Panc1 (cell line): ENCODE data around the gene DDX4. TPM values are rescaled to one million over a fixed set of nuclear protein-coding genes. Genes with fewer than 3 reads are reported as not detected.

Source experiments
- ATAC-seq: fragments of 200-7000 bp; cut with Tn5 transposase; 2 replicates; pipeline ENCODE4 v1.9.1; 2020; ENCODE audit warnings: mild to moderate bottlenecking, moderate library complexity
- BruUV-seq: library from RNA; stranded (reverse); fragments of 400-500 nt; replicated peaks from 2 replicates; lab custom pipeline; 2021; lab: Mats Ljungman, UMichigan
- CTCF ChIA-PET: fragments of 300-600 bp; sonication (Branson Sonifier 250); formaldehyde crosslinking; loops from one replicate; lab custom pipeline; 2022; ENCODE audit warnings: antibody characterized with exemption; lab: Charles Lee
- POLR2A ChIA-PET: fragments of 300-600 bp; sonication (Branson Sonifier 250); formaldehyde crosslinking; loops from one replicate; lab custom pipeline; 2022; ENCODE audit warnings: antibody characterized with exemption; lab: Charles Lee
- DNase-seq: peaks from one replicate; pipeline ENCODE4 v3.0.0-alpha.2; 2010; ENCODE audit warnings: low read depth, low spot score
- H3K27ac ChIP-seq: 2 replicates; pipeline ENCODE4 v1.5.1; 2011; ENCODE audit warnings: mild to moderate bottlenecking, low read length, inconsistent platforms
- H3K27me3 ChIP-seq: fragments of 200-500 bp; sonication (Bioruptor generic); 2 replicates; pipeline ENCODE4 v1.6.0; 2014; ENCODE audit warnings: low read length, inconsistent platforms; ENCODE audit not compliant: control insufficient read depth, insufficient read depth
- H3K36me3 ChIP-seq: fragments of 200-500 bp; sonication (Bioruptor generic); 2 replicates; pipeline ENCODE4 v1.5.1; 2014; ENCODE audit warnings: inconsistent platforms, mild to moderate bottlenecking, low read length, moderate library complexity; ENCODE audit not compliant: control insufficient read depth, insufficient read depth
- H3K4me1 ChIP-seq: 2 replicates; pipeline ENCODE4 v1.5.1; 2011; ENCODE audit warnings: inconsistent platforms, mild to moderate bottlenecking, low read length, moderate library complexity; ENCODE audit not compliant: control insufficient read depth, insufficient read depth
- H3K4me3 ChIP-seq, 2 experiments: 2 replicates each; pipeline ENCODE4 v1.5.1; 2011 to 2012; ENCODE audit warnings: low read depth in 2 of 2, low read length in 2 of 2, mild to moderate bottlenecking in 2 of 2, inconsistent platforms in 1 of 2, moderate library complexity in 1 of 2
- H3K9me3 ChIP-seq: fragments of 200-500 bp; sonication (Bioruptor generic); 2 replicates; pipeline ENCODE4 v1.5.1; 2014; ENCODE audit warnings: low read depth, mild to moderate bottlenecking, inconsistent platforms, low read length, moderate library complexity; ENCODE audit not compliant: control insufficient read depth, insufficient read depth
- POLR2AphosphoS5 ChIP-seq: IDR thresholded peaks from 2 replicates; pipeline ENCODE4 v1.6.1; 2012; ENCODE audit warnings: mild to moderate bottlenecking, low read depth, low read length, moderate library complexity
- SIN3A ChIP-seq: IDR thresholded peaks from 2 replicates; pipeline ENCODE4 v1.6.1; 2012; ENCODE audit warnings: low read depth, mild to moderate bottlenecking, low read length, moderate library complexity, borderline replicate concordance; ENCODE audit not compliant: insufficient read depth
- TCF7L2 ChIP-seq: IDR thresholded peaks from 2 replicates; pipeline ENCODE4 v1.6.1; 2011; ENCODE audit warnings: mild to moderate bottlenecking, low read depth, low read length, inconsistent platforms
- in situ Hi-C: cut with HindIII; loops from 2 replicates; pipeline ENCODE4 v1.10.0; 2016; ENCODE audit warnings: low sequenced_read_pairs, low pct_unique_long_range_greater_than_20kb
- intact Hi-C: fragments of 100-400 bp; cut with micrococcal nuclease; formaldehyde crosslinking; loops from one replicate; pipeline ENCODE4 v1.10.0; 2022; ENCODE audit not compliant: unreplicated experiment
- total RNA-seq: library from RNA; stranded (reverse); gene quantifications from one replicate; pipeline ENCODE4 v1.2.1, GENCODE V29; 2021; ENCODE audit not compliant: unreplicated experiment
- TF ChIP-seq, protein P1 (sequence below), 2 experiments: IDR thresholded peaks; 2 replicates each; pipeline ENCODE4 v1.6.1; 2011 to 2012; ENCODE audit warnings: low read depth in 2 of 2, control low read depth in 1 of 2, low read length in 1 of 2, mild to moderate bottlenecking in 1 of 2, moderate library complexity in 1 of 2; ENCODE audit not compliant: insufficient read depth in 1 of 2
- TF ChIP-seq, protein P2 (sequence below): fragments of 450-650 bp; IDR thresholded peaks from 2 replicates; pipeline ENCODE4 v1.5.1; 2017; ENCODE audit warnings: mild to moderate bottlenecking

DDX4 gene
- total RNA-seq, 1 experiment from 2014 or later = not detected

DNA sequence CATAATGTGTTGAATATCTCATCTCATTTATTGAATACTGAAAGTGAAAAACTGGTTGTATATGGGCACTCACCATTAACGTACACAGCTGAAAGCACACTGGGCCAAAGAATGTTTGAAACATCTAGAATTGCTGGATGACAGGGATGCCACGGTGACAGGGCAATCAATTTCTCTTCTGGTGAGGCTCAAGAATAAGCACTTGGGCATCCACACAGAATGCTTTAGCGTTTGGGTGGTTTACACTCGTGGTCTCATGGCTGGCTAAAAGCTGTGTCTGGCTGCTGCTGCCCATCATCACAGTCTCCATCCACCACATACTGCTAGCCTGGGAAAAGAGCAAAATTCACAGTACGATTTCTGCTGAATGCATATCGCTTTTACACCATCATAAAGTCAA lies 82.6 kb downstream of the DDX4 start:
- Histone ChIP-seq H3K36me3 (no peaks in the 10 kb centered on the region), H3K4me3 (no peak overlapping the region), H3K27ac (no peak overlapping the region), H3K9me3 (no peaks in the 10 kb centered on the region), H3K4me1 (0 out of 2 replicates have a peak, but pooled peaks cover 2% of the 10 kb centered on the region), H3K27me3 (no peaks in the 10 kb centered on the region)
- no peak for TF ChIP-seq SIN3A
- intact Hi-C loops = no loop called here
- ChIA-PET POLR2A (no interaction called here), CTCF (no interaction called here)
- DNase-seq (no peak), ATAC-seq (no peak)
- BruUV-seq = no TSS peak
- in situ Hi-C loops = no loop called here

DNA sequence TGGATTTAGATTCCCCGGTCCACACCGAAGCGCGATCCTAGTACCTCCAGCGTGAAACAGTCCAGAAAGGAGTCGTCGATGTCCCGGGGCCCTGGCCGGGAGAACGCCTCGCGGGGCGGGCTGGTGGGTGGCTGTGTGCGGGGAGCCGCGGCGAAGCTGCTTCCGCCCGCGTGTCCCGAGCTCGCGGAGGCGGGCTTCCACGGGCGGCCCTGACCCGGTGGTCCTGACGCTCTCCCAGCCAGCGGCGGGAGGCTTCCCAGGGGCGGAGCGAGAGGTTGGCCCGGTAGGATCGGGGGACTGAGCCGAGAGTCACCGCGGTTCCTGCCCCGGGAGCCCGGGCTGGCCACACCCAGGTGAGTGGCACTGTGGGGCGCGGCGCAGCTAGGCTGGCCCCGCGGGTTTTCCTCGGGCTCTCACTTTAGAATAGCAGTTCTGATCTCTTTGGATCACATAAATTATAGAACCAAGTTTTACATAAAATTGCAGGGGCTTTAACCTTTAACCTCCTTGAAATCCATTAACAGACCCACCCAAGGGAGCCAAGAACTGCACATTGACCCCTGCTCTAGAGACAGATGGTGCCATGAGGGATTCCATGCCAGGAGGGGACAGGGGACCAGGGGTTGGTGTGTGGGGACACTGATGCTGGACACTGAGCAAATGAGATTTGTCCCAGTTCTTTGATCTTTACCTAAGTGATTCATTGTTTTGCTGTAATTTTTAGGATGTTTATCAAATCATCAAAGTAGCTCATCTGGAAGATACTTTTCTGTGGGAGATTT lies 84.1 kb downstream of the DDX4 start:
- H3K4me1 ChIP-seq = 0 out of 2 replicates have a peak, but pooled peaks cover 2% of the 10 kb centered on the region
- CTCF ChIA-PET = no interaction called here
- no peaks in the 10 kb centered on the region for H3K36me3 ChIP-seq
- H3K27me3 ChIP-seq = no peaks in the 10 kb centered on the region
- DNase-seq (no peak), ATAC-seq (peak; percentile 96)
- no TSS peak for BruUV-seq
- in situ Hi-C loops (no loop called here), intact Hi-C loops (no loop called here)
- H3K9me3 ChIP-seq = no peaks in the 10 kb centered on the region
- H3K27ac ChIP-seq = peak overlapping the region; percentile 68
- POLR2A ChIA-PET = no interaction called here
- TF ChIP-seq POLR2AphosphoS5 (no peak), TCF7L2 (no peak), SIN3A (no peak)
- TF ChIP-seq, protein P1, sequence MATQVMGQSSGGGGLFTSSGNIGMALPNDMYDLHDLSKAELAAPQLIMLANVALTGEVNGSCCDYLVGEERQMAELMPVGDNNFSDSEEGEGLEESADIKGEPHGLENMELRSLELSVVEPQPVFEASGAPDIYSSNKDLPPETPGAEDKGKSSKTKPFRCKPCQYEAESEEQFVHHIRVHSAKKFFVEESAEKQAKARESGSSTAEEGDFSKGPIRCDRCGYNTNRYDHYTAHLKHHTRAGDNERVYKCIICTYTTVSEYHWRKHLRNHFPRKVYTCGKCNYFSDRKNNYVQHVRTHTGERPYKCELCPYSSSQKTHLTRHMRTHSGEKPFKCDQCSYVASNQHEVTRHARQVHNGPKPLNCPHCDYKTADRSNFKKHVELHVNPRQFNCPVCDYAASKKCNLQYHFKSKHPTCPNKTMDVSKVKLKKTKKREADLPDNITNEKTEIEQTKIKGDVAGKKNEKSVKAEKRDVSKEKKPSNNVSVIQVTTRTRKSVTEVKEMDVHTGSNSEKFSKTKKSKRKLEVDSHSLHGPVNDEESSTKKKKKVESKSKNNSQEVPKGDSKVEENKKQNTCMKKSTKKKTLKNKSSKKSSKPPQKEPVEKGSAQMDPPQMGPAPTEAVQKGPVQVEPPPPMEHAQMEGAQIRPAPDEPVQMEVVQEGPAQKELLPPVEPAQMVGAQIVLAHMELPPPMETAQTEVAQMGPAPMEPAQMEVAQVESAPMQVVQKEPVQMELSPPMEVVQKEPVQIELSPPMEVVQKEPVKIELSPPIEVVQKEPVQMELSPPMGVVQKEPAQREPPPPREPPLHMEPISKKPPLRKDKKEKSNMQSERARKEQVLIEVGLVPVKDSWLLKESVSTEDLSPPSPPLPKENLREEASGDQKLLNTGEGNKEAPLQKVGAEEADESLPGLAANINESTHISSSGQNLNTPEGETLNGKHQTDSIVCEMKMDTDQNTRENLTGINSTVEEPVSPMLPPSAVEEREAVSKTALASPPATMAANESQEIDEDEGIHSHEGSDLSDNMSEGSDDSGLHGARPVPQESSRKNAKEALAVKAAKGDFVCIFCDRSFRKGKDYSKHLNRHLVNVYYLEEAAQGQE (IDR thresholded peaks at IDR 0.05; ENCODE audit: insufficient read depth in 1 of 2, low read depth in 2 of 2, low read length in 1 of 2) = no peak
- TF ChIP-seq, protein P2, sequence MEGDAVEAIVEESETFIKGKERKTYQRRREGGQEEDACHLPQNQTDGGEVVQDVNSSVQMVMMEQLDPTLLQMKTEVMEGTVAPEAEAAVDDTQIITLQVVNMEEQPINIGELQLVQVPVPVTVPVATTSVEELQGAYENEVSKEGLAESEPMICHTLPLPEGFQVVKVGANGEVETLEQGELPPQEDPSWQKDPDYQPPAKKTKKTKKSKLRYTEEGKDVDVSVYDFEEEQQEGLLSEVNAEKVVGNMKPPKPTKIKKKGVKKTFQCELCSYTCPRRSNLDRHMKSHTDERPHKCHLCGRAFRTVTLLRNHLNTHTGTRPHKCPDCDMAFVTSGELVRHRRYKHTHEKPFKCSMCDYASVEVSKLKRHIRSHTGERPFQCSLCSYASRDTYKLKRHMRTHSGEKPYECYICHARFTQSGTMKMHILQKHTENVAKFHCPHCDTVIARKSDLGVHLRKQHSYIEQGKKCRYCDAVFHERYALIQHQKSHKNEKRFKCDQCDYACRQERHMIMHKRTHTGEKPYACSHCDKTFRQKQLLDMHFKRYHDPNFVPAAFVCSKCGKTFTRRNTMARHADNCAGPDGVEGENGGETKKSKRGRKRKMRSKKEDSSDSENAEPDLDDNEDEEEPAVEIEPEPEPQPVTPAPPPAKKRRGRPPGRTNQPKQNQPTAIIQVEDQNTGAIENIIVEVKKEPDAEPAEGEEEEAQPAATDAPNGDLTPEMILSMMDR = no peak
- H3K4me3 ChIP-seq = peak overlapping the region; percentile 49 to 57
